NOMO-1 (cell line): ENCODE measurements around the gene ST14.
"Not testable (repeated sequence)": the region's sequence is repeated elsewhere in the genome, so short reads cannot be mapped to it uniquely, and the experiment has no call there.

ENCODE experiments used
- DNase-seq, 2 experiments: peaks; one replicate each; lab custom pipeline; 2025; ENCODE audit not compliant: unreplicated experiment in 2 of 2; lab: John Stamatoyannopoulos, UW

The ST14 gene

GRCh38 chr11:130218501-130219070, 59.0 kb downstream of the ST14 start:
- no peak for DNase-seq

- no peak for DNase-seq
Observed at GRCh38 chr11:130219148-130219547, 59.6 kb downstream of the ST14 start.

- DNase-seq: no peak
Observed at GRCh38 chr11:130220311-130221035, 60.9 kb downstream of the ST14 start.

GRCh38 chr11:130223291-130223971, 63.8 kb downstream of the ST14 start:
- DNase-seq: no peak

GRCh38 chr11:130227373-130227772, 67.8 kb downstream of the ST14 start:
- DNase-seq: no peak

GRCh38 chr11:130233486-130233885, 73.9 kb downstream of the ST14 start:
- DNase-seq: not testable (repeated sequence)

GRCh38 chr11:130233888-130234287, 74.3 kb downstream of the ST14 start:
- not testable (repeated sequence) for DNase-seq

- DNase-seq: no peak
Observed at GRCh38 chr11:130234315-130234714, 74.7 kb downstream of the ST14 start.

- no peak for DNase-seq
Observed at GRCh38 chr11:130237282-130238006, 77.9 kb downstream of the ST14 start.

- DNase-seq: no peak
Observed at GRCh38 chr11:130241713-130242112, 82.1 kb downstream of the ST14 start.

- peak in 1 of 2 experiments; percentile 22 for DNase-seq
Observed at GRCh38 chr11:130243816-130244215, 84.2 kb downstream of the ST14 start.

- no peak for DNase-seq
Observed at GRCh38 chr11:130244848-130245247, 85.3 kb downstream of the ST14 start.

- not testable (repeated sequence) for DNase-seq
Observed at GRCh38 chr11:130245375-130245774, 85.8 kb downstream of the ST14 start.

- no peak for DNase-seq
Observed at GRCh38 chr11:130246270-130246669, 86.7 kb downstream of the ST14 start.

- no peak for DNase-seq
Observed at GRCh38 chr11:130246738-130247137, 87.2 kb downstream of the ST14 start.

- DNase-seq: no peak
Observed at GRCh38 chr11:130247319-130247718, 87.7 kb downstream of the ST14 start.

- DNase-seq: no peak
Observed at GRCh38 chr11:130249371-130249770, 89.8 kb downstream of the ST14 start.

GRCh38 chr11:130249929-130250328, 90.3 kb downstream of the ST14 start:
- not testable (repeated sequence) for DNase-seq

GRCh38 chr11:130251763-130252162, 92.2 kb downstream of the ST14 start:
- not testable (repeated sequence) for DNase-seq
